NCI-H2107 (cell line): ENCODE measurements around the gene IRX1.

Source experiments
- DNase-seq: peaks from one replicate; lab custom pipeline; 2025; lab: John Stamatoyannopoulos, UW

Gene IRX1

GRCh38 chr5:3600106-3601060, 4.8 kb downstream of the IRX1 start:
- no peak for DNase-seq

GRCh38 chr5:3601061-3601710, 5.6 kb downstream of the IRX1 start:
- no peak for DNase-seq

GRCh38 chr5:3601911-3602782, 6.5 kb downstream of the IRX1 start:
- no peak for DNase-seq

GRCh38 chr5:3602785-3603502, 7.3 kb downstream of the IRX1 start:
- no peak for DNase-seq

- DNase-seq = no peak
Observed at GRCh38 chr5:3604501-3604900, 8.9 kb downstream of the IRX1 start.

- DNase-seq = no peak
Observed at GRCh38 chr5:3605298-3606010, 9.8 kb downstream of the IRX1 start.

- no peak for DNase-seq
Observed at GRCh38 chr5:3606121-3606831, 10.6 kb downstream of the IRX1 start.

- DNase-seq = no peak
Observed at GRCh38 chr5:3607541-3608181, 12.0 kb downstream of the IRX1 start.

- DNase-seq = no peak
Observed at GRCh38 chr5:3609120-3609681, 13.6 kb downstream of the IRX1 start.

- DNase-seq = no peak
Observed at GRCh38 chr5:3612591-3613042, 17.0 kb downstream of the IRX1 start.

GRCh38 chr5:3613726-3614125, 18.1 kb downstream of the IRX1 start:
- DNase-seq = no peak

GRCh38 chr5:3615217-3615616, 19.6 kb downstream of the IRX1 start:
- no peak for DNase-seq

GRCh38 chr5:3615829-3616228, 20.2 kb downstream of the IRX1 start:
- DNase-seq = no peak

GRCh38 chr5:3619579-3619978, 23.9 kb downstream of the IRX1 start:
- no peak for DNase-seq

- DNase-seq = no peak
Observed at GRCh38 chr5:3622961-3623360, 27.3 kb downstream of the IRX1 start.

GRCh38 chr5:3625626-3626025, 30.0 kb downstream of the IRX1 start:
- no peak for DNase-seq

GRCh38 chr5:3634061-3634460, 38.4 kb downstream of the IRX1 start:
- DNase-seq = no peak

- no peak for DNase-seq
Observed at GRCh38 chr5:3639175-3639574, 43.5 kb downstream of the IRX1 start.

GRCh38 chr5:3642231-3642630, 46.6 kb downstream of the IRX1 start:
- DNase-seq = no peak
